Vagina (tissue), 2 donors: Measurements from ENCODE around the gene GTPBP1.

ENCODE experiments used
- CTCF ChIP-seq, 3 experiments: fragments of 450-650 bp in 2 of 3; fragments of 200-600 bp in 1 of 3; sonication (generic) in 1 of 3; IDR thresholded peaks; one replicate each; pipeline ENCODE4 v1.5.1; 2017 to 2019; ENCODE audit warnings: antibody characterized with exemption in 3 of 3, mild to moderate bottlenecking in 2 of 3, moderate library complexity in 2 of 3
- POLR2A ChIP-seq, 2 donors: fragments of 450-650 bp; IDR thresholded peaks; one replicate each; pipeline ENCODE4 v1.6.1; 2017; ENCODE audit warnings: antibody characterized with exemption in 2 of 2, mild to moderate bottlenecking in 2 of 2, moderate library complexity in 2 of 2

DNA sequence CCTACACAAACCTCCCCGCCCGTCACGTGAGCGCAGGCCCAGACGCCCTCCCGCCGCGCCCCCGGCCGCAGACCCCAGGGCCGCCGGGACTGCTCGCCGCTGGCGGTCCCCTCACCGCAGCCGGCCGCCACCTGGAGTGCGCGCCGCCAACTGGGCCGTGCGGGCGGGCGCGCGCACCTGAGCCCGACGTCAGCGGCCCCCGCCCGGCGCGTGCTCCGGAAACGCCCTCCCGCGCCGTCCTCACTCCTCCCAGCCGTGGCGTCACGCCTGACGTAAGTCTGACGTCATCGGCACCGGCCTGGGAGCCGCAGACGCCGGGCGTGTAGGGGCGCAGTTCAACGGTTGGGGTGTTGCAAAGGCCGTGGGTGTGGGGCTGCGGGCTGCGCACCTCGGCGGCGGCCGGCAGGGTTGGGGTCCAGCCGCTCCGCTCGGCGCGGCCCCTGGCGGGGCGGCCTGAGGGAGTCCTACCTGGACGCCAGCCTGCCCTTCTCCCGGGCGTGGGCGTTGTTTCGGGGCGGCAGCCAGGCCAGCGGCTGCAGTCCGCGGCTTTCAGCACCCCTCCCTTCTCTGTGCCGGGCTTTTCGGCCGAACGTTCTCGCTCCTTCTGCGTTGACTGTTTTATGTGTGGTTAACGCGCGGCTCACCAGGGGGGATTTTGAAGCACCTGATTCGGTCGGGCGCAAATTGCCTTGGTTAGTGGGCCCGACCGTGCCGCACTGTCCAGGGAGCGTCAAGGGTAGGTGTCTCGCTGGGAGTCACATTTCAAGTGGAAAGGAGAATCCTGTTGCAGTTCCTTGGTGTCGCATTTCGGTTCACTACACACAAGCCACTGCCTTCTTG, 4.7 kb upstream of the GTPBP1 start, which contains the start of gene JOSD1:
- TF ChIP-seq CTCF (IDR thresholded peaks at IDR 0.05) (no peak), POLR2A (IDR thresholded peaks at IDR 0.05) (peak; percentile 88 to 97)
